Stimulated activated CD8-positive, alpha-beta memory T cell treated with anti-CD3 and anti-CD28 coated beads, Interleukin-15, amount 100 ng/mL, for 48 hours (primary cell): Measurements from ENCODE around the gene LDLRAD1.
"Not testable (repeated sequence)": the region's sequence is repeated elsewhere in the genome, so short reads cannot be mapped to it uniquely, and the experiment has no call there.

ENCODE experiments used
- DNase-seq, 2 donors: peaks; one replicate each; pipeline ENCODE4 v3.0.0-alpha.2; 2020; ENCODE audit warnings: low read depth in 2 of 2

LDLRAD1 gene

GRCh38 chr1:54016343-54017282 lies 1.4 kb downstream of the LDLRAD1 start:
- DNase-seq, result no peak

- no peak for DNase-seq
These were observed 3.9 kb downstream of the LDLRAD1 start for GRCh38 chr1:54014009-54014629.

- DNase-seq, result no peak
These were observed 4.5 kb downstream of the LDLRAD1 start for GRCh38 chr1:54013393-54014008.

GRCh38 chr1:54012863-54013262 lies 5.1 kb downstream of the LDLRAD1 start:
- no peak for DNase-seq

GRCh38 chr1:54012008-54012325 lies 6.0 kb downstream of the LDLRAD1 start:
- DNase-seq, result no peak

GRCh38 chr1:54011316-54012007 lies 6.5 kb downstream of the LDLRAD1 start:
- no peak for DNase-seq

GRCh38 chr1:54010415-54011117 lies 7.4 kb downstream of the LDLRAD1 start:
- DNase-seq, result no peak

GRCh38 chr1:54009406-54009805 lies 8.6 kb downstream of the LDLRAD1 start:
- no peak for DNase-seq

GRCh38 chr1:54008876-54009275 lies 9.1 kb downstream of the LDLRAD1 start:
- no peak for DNase-seq

GRCh38 chr1:54007613-54008012 lies 10.4 kb downstream of the LDLRAD1 start:
- DNase-seq, result no peak

GRCh38 chr1:54006508-54006907 lies 11.5 kb downstream of the LDLRAD1 start:
- no peak for DNase-seq

GRCh38 chr1:54004481-54005049 lies 13.4 kb downstream of the LDLRAD1 start:
- DNase-seq, result no peak

GRCh38 chr1:54003750-54004480 lies 14.1 kb downstream of the LDLRAD1 start:
- not testable (repeated sequence) for DNase-seq

GRCh38 chr1:54003249-54003646 lies 14.7 kb downstream of the LDLRAD1 start:
- DNase-seq, result no peak

GRCh38 chr1:54002544-54003248 lies 15.3 kb downstream of the LDLRAD1 start:
- DNase-seq, result no peak

GRCh38 chr1:54001591-54001990 lies 16.4 kb downstream of the LDLRAD1 start:
- no peak for DNase-seq

GRCh38 chr1:53999920-54000319 lies 18.1 kb downstream of the LDLRAD1 start:
- DNase-seq, result no peak

- DNase-seq, result no peak
These were observed 19.8 kb downstream of the LDLRAD1 start for GRCh38 chr1:53998223-53998622.

GRCh38 chr1:53995683-53996082 lies 22.3 kb downstream of the LDLRAD1 start:
- no peak for DNase-seq

- not testable (repeated sequence) for DNase-seq
These were observed 23.5 kb downstream of the LDLRAD1 start for GRCh38 chr1:53994516-53994915.
